Right ventricle myocardium inferior (tissue), 1 donor: Measurements from ENCODE around the gene SH3BP1. TPM values are rescaled to one million over a fixed set of nuclear protein-coding genes. Genes with fewer than 3 reads are reported as not detected.
A peak's percentile ranks its signal among the peaks of the same experiment; 100 is the strongest.
"Not testable (repeated sequence)": the region's sequence is repeated elsewhere in the genome, so short reads cannot be mapped to it uniquely, and the experiment has no call there.

ENCODE experiments used
- ATAC-seq: fragments of 200-7000 bp; cut with Tn5 transposase; one replicate; pipeline ENCODE4 v1.9.1; 2020; ENCODE audit warnings: mild to moderate bottlenecking, moderate library complexity
- DNase-seq: peaks from one replicate; pipeline ENCODE4 v3.0.0; 2021; ENCODE audit errors: missing footprints
- intact Hi-C: fragments of 100-400 bp; cut with DNase I; formaldehyde crosslinking; loops from one replicate; pipeline ENCODE4 v1.11.0; 2022
- long read RNA-seq: library from polyadenylated mRNA; unstranded; transcript quantifications from one replicate; pipeline ENCODE4 v2.0.0, GENCODE V29; 2021
- total RNA-seq: library from RNA; stranded (reverse); fragmentation: NEBNext Ultra II Directional; extraction: Animal tissue kit (Norgen Biotek cat#: 25700); gene quantifications from one replicate; pipeline ENCODE4 v1.2.1, GENCODE V29; 2021
- donor health status: DM: no; HTN: yes; CAD: no; lungs with severe emphysema.

Gene SH3BP1, protein sequence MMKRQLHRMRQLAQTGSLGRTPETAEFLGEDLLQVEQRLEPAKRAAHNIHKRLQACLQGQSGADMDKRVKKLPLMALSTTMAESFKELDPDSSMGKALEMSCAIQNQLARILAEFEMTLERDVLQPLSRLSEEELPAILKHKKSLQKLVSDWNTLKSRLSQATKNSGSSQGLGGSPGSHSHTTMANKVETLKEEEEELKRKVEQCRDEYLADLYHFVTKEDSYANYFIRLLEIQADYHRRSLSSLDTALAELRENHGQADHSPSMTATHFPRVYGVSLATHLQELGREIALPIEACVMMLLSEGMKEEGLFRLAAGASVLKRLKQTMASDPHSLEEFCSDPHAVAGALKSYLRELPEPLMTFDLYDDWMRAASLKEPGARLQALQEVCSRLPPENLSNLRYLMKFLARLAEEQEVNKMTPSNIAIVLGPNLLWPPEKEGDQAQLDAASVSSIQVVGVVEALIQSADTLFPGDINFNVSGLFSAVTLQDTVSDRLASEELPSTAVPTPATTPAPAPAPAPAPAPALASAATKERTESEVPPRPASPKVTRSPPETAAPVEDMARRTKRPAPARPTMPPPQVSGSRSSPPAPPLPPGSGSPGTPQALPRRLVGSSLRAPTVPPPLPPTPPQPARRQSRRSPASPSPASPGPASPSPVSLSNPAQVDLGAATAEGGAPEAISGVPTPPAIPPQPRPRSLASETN
- total RNA-seq: 1.5 TPM
- long read RNA-seq: 0 reads

DNA sequence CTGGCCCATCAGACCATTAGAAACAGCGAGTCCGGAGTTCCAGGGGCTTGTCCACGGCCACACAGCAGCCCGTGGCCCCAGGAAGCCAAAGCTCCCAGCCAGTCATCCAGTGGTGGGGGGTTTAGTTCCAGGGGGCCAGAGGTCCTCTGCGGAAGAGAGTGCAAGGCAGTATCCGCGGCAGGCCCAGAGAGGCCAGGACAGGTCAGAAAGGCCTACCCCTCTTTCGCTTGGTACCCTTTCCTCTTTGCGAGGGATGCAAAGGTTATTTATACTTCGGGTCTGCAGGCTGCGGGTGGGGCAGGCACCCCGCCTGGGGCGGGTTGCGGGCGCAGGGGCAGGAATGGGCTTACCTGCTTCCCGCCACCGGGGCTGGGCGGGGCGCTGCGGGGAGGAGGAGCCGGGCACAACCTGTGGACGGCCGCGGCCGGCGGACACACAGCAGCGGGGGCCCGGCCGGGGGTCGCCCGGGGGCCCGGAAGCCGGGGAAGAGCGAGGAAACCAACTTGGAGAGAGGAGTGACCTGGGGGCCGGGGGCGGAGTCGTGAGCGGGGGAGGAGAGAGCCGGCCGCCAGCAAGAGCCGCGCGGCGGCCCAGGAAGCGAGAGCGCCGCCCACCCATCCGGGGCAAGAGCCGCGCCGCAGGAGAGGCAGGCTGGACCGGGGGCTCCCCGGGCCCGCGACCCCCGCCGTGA lies at the start of gene SH3BP1:
TSS of gene SH3BP1 (plus strand) at position 600 of the 691 bp plus-strand sequence. CDS start 119 bp downstream, outside the sequence.
- intact Hi-C loops: no loop called here
- ATAC-seq: peak; percentile 35
- DNase-seq: peak; percentile 77

DNA sequence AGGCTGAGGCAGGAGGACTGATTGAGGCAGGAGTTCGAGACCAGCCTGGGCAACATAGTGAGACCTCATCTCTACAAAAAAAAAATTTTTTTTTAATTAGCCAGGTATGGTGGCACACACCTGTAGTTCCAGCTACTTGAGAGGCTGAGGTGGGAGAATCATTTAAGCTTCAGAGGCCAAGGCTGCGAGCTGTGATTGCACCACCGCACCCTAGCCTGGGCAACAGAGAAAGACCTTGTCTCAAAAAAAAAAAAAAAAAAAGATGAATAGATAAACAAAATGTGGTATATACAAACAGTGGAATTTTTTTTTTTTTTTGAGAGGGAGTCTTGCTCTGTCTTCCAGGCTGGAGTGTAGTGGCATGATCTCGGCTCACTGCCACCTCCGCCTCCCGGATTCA lies 48.4 kb upstream of the SH3BP1 start:
- DNase-seq, intact Hi-C loops, ATAC-seq: not testable (repeated sequence)

DNA sequence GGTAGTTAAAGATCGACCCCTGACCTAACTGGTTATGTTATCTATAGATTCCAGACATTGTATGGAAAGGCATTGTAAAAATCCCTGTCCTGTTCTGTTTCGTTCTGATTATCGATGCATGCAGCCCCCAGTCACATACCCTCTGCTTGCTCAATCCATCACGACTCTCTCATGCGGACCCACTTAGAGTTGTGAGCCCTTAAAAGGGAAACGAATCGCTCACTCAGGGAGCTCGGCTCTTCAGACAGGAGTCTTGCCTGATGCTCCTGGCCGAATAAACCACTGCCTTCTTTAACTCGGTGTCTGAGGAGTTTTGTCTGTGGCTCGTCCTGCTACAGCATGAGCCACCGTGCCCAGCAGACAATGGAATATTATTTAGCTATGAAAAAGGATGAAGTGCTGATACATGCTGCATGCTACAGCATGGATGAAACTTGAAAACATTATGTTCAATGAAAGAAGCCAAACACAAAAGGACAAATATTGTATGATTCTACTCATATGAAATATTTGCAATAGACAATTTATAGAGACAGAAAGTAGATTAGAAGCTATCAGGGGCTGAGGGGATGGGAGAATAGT lies 47.6 kb upstream of the SH3BP1 start:
- intact Hi-C loops: loop anchor here (1.0 kb wide), 1 partner anchor 53 kb away; no protein-coding TSS in a partner anchor
- ATAC-seq (no peak), DNase-seq (no peak)

GRCh38 chr22:37594237-37594636 lies 45.2 kb upstream of the SH3BP1 start:
- DNase-seq (no peak), ATAC-seq (no peak)
- intact Hi-C loops: no loop called here

DNA sequence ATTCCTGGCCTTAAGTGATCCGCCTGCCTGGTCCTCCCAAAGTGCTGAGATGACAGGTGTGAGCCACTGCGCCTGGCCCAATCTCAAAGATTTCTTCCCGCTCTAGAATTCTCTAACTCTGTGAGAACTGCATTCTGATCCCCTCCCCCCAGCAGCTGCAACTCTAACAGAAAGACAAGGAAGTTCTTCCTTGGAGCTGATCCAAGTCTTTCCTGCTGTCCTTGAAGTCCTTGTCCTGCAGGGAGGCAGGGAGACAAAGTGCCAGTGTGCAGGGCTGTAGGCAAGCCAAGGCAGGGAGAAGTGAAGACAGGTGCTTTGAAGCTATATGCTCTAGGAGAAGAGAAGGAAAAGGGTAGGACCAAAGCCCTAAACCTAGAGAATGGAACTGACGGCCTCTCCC lies 40.3 kb upstream of the SH3BP1 start:
- DNase-seq: no peak
- intact Hi-C loops: no loop called here
- peak; percentile 31 for ATAC-seq

DNA sequence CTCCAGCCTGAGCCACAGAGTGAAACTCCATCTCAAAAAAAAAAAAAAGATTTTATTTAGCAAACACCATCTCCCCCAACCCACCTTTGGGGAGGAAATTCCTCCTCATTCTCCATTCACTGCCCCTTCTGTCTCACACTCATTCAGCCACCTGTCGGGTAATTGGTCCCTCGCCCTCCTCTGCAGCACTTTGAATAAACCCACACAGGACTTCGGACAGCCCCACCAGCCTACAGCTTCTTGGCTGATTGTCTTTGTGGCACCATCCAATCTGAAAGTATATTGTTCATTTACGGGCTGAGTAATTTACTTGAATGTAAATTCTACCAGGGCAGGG lies 38.3 kb upstream of the SH3BP1 start:
- intact Hi-C loops: no loop called here
- DNase-seq: no peak
- no peak for ATAC-seq

DNA sequence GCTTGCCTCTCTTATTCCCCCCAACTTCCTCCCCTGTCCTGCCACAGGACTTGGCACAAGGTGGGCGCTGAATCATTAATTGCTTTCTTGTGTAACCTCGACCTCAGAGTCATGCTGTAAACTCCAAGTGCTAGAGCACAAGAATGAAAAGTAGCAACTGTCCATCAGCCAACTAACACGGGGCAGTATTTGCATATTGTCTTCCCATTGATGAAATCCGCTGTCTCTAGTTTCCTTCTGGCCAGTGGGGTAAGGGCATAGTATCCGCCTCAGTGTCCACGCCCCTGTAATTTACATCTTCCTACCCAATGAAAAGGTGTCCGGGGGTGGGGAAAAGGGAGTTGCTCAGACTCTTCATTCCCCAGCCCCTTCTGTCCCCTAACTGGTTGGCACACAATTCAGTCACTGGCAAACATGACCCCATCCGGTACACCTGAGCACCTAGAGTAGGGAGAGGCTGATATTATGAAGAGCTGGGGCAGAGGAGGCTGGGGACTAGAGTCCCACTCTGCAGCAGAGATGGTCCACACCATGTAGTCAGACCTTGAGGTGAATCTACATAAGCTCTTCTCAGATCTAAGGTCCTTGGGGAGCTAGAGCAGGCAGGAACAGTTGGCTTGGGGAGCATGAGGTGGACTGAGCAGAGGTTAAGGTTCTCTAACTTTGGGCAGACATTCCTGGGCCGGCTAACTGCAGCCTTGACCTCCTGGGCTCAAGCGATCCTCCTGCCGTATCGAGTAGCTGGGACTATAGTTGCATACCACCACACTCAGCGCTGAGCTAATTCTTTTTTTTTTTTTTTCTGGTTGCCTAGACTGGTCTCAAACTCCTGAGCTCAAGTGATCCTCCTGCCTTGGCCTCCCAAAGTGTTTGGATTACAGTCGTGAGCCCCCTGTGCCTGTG lies 37.7 kb upstream of the SH3BP1 start:
- intact Hi-C loops: no loop called here
- no peak for ATAC-seq
- no peak for DNase-seq

DNA sequence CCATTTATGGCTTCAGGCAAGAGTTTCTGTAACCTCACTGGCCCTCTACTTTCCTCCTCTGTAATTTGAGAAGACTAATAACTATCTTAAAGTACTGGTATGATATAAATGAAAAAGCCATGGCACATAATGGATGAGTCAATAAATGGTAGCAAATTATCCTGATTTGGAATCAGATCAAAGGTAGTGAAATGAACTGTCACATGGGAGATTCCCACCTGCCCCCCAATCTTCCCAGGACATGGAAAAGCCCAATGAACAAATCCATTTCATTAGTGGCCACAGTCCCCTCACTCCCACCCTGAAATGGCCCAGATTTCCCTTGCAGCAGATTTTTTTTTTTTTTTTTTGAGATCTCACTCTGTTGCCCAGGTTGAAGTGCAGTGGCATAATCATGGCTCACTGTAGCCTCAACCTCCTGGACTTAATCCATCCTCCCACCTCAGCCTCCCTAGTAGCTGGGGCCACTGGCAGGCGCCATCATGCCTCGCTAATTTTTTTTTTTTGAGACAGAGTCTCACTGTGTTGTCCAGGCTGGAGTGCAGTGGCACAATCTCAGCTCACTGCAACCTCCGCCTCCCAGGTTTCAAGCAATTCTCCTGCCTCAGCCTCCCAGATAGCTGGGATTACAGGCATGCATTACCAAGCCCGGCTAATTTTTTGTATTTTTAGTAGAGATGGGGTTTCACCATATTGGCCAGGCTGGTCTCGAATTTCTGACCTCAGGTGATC lies 36.8 kb upstream of the SH3BP1 start:
- ATAC-seq, DNase-seq, intact Hi-C loops: not testable (repeated sequence)

- DNase-seq (no peak), ATAC-seq (no peak)
- intact Hi-C loops: no loop called here
Observed at GRCh38 chr22:37604074-37604473, 35.4 kb upstream of the SH3BP1 start.

DNA sequence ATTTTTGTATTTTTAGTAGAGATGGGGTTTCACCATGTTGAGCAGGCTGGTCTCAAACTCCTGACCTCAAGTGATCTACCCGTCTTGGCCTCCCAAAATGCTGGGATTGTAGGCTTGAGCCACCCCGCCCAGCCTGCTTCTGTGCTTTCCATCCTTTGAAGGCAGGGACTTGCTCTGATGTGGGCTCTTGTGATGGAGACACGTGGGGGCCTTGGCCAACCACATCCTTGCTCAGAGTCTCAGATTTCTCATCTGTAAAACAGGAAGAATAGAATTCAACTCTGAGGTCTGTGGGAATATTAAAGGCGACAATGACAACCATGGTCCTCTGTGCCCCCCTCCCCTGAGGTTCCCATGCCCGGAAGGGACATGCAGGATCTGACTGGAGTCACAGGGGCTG lies 34.6 kb upstream of the SH3BP1 start:
- DNase-seq (no peak), ATAC-seq (no peak)
- intact Hi-C loops: no loop called here

DNA sequence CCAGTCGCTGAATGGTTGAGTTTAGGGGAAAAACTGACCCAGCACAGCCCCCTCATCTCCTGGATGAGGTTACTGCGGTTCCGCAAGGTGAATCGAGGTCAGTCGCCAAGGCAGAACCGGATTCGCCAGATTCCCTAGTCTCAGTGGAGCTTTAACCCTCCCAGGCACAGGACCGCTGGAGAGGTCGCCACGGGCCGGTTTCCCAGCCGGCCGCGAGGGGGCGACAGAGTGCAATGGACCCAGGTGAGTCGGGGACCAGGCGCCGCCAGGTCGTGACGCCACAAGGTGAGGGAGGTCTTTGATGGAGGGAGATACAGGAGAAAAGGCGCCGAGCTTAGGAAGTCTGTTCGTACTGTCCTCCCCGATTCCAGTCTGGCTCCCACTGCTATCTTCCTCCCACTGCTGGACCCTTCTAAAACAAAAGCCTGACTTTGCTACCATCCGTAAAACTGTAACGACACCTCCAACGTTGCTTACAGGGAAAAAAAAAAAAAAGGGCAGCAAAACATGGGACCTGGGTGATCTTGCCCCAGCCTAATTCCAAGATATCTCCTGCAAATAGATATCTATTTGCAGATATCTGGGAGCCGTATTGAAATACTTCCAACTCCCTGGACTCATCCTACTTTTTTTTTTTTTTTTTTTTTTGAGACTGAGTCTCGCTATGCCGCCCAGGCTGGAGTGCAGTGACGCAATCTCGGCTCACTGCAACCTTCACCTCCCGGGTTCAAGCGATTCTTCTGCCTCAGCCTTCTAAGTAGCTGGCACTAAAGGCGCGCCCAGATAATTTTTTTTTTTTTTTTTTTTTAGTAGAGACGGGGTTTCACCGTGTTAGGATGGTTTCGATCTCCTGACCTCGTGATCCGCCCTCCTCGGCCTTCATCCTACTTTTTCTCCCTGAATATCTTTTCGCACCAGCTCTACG lies 32.2 kb upstream of the SH3BP1 start:
- intact Hi-C loops: no loop called here
- ATAC-seq: no peak
- peak; percentile 93 for DNase-seq

- no peak for DNase-seq
- intact Hi-C loops: no loop called here
- no peak for ATAC-seq
Observed at GRCh38 chr22:37607935-37608476, 31.5 kb upstream of the SH3BP1 start.

DNA sequence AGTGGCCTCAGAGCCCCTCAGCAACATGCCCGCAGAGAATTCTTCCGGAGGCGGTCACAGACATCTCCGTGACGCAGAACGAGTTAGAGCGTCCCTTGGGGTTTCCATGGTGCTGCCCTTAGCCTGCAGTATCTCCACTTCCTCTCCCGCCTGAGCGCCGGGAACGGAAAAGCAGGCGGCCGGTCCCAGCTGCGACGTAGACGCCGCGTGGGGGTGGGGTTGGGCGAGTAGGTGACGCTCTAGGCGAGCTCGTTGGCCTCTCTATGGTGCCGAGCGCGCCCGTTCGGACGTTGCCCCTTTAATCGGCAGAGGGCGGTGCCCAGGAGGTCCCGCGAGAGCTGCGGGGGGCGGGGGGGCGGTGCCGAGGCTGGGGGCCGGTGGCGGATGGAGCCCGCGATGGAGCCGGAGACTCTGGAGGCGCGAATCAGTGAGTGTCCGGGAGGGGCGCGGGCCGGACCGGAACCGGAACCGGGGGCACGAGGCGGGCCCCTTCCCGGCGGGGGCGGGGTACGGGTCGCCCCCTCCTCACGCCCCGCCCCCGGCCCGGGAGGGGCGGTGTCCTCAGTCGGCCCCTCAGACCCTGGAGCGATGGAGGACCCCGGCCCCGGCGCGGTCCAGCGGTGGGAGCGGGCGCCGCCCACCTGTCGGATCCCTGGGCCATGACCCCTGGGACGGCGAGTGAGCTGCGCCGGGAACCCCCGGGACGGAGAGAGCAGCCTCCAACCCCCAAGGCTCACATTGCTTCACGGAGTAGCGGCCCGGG lies 30.8 kb upstream of the SH3BP1 start, which contains the start of gene GGA1:
TSS of gene GGA1 (plus strand) at position 358 of the 763 bp plus-strand sequence. CDS start at position 385, 27 bp downstream.
- intact Hi-C loops: no loop called here
- peak; percentile 94 for ATAC-seq
- DNase-seq: peak; percentile 98

DNA sequence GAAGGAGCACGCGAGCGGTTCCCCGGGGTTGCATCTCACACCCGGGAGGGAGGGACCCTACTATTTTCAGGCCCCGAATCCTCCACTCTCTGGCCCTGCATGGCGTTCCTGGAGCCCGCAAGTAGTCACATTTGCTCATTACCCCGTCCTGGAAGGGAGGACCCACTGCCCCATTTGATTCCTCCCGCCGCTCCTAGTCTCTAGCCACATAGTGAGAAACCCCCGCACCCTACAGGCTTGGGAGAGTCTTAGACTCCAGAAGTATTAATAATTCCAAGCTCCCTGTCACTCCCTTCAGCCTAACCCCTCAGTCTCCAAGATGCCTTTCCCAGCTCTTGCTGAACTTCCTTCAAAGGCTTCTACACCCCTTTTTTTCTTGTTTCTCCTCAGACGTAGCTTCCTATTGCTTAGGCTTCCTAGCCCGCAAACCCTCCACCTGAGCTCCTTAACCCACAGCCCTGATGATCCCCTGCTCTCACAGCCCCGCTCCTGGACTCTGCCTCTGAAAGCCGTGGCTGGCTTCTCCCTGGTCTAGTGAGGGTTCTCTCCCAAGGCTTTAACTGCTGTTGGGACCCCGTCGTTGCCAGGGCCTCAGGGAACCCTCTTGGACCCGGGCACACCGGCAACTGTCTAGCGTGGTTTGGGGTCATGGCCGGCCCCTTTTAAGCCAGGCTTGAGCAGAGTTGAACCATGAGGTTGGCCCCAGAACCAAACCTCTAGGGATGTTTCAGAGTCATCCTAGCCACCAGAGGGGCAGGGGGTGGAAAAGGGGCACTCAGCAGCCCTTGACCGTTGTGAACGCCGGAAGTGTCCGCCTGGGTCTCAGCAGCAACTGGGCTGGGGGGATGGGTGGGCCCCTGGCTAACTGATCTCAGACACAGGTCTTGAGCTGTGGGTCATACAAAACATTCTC lies 30.0 kb upstream of the SH3BP1 start:
- ATAC-seq (no peak), DNase-seq (no peak)
- intact Hi-C loops: no loop called here

DNA sequence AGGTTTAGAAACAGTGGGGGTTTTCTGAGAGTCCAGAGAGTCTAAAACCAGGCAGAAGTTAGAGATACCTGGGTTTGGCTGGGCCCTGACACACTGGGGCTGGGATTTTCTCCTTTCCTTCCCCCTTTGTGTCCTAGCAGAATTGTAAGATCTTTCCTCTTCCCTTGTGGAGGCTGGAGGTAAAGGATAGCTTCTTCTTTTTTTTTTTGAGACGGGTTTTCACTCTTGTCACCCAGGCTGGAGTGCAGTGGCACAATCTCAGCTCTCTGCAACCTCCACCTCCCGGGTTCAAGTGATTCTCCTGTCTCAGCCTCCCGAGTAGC lies 29.4 kb upstream of the SH3BP1 start:
- intact Hi-C loops, DNase-seq, ATAC-seq: not testable (repeated sequence)
